HG02571 (cell line): ENCODE measurements around the gene OLFM4.

ENCODE experiments used
- ATAC-seq: cut with Tn5 transposase; IDR thresholded peaks from one replicate; pipeline ENCODE4 v1.9.1; 2021; ENCODE audit warnings: mild to moderate bottlenecking, moderate library complexity; ENCODE audit not compliant: unreplicated experiment

Gene OLFM4, protein sequence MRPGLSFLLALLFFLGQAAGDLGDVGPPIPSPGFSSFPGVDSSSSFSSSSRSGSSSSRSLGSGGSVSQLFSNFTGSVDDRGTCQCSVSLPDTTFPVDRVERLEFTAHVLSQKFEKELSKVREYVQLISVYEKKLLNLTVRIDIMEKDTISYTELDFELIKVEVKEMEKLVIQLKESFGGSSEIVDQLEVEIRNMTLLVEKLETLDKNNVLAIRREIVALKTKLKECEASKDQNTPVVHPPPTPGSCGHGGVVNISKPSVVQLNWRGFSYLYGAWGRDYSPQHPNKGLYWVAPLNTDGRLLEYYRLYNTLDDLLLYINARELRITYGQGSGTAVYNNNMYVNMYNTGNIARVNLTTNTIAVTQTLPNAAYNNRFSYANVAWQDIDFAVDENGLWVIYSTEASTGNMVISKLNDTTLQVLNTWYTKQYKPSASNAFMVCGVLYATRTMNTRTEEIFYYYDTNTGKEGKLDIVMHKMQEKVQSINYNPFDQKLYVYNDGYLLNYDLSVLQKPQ

GRCh38 chr13:53028637-53029203 is at the start of gene OLFM4:
Gene OLFM4, plus strand, starts transcription at chr13:53028813. Its CDS starts 24 bp downstream, at chr13:53028837.
- ATAC-seq, result no peak

DNA sequence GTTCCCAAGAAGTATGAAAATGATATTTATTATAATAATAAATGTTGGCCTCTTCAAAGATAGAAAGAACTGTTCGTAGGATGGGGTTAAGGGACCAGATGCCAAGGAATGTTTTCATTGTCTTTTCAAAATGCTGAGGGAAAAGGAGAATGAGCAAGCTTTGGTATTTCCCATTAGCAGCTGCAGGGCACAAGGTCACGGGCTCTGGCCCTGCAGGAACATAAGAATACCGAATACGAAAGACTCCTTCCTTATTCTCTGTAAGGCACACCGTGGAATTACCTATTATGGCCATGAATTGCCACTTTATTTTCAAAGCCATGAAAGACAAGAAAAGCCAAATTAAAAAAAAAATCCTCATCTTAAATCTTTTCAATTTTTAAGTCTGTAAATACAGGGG is 49.6 kb upstream of the OLFM4 start:
- no peak for ATAC-seq

GRCh38 chr13:52980695-52981094 is 47.9 kb upstream of the OLFM4 start:
- no peak for ATAC-seq

DNA sequence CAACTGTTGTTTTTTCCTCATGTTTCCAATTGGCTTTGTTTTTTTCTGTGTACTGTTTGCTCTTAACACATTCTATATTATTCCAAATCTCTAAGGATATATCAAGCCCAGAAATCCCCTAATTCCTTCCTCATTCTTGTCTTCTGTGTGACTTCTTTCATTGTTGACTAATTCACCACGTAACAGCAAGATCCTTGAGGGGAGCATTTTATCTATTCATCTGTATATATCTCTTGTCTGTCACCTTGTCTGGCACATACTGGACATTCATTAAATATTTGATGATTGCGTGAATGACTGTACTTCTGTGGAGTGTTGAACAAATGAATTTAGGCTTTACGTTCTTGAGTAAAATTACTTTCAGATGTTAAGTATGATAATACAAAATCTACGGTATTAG is 44.8 kb upstream of the OLFM4 start:
- no peak for ATAC-seq

- no peak for ATAC-seq
Measured at GRCh38 chr13:52984881-52985363, 43.7 kb upstream of the OLFM4 start.

DNA sequence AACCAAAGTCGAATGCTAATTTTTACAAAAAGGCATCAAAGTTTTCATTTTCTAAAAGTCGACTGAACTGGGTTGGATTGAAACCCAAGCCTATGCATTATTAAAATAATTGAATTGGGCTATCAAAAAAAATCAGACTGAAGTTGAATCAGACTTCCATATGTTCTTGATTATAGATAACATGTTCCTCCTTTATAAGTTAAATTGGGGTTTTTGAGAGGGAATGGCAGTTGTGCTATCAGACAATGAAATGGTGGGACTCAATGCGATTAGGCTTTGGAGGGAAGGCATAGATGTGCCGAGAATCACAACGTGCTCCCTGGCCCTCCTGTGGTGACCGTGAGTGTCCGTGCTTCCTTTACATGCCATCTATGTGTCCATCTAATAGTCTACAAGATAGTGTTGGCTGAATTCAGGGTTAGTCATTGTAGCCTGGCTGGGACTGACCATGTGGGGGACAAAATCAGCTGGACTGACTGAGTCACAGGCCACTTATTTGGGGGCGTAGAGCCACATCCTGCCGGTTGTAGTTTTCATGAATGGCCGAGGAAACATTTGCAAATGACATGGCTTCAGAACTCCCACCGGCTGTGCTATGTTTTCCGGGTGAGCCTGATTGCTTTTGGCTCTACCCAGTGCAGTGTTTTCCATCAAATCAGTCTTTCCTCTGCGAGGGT is 37.1 kb upstream of the OLFM4 start:
- no peak for ATAC-seq

GRCh38 chr13:52992110-52992509 is 36.5 kb upstream of the OLFM4 start:
- ATAC-seq, result no peak

- no peak for ATAC-seq
Measured at GRCh38 chr13:52994051-52994450, 34.6 kb upstream of the OLFM4 start.

DNA sequence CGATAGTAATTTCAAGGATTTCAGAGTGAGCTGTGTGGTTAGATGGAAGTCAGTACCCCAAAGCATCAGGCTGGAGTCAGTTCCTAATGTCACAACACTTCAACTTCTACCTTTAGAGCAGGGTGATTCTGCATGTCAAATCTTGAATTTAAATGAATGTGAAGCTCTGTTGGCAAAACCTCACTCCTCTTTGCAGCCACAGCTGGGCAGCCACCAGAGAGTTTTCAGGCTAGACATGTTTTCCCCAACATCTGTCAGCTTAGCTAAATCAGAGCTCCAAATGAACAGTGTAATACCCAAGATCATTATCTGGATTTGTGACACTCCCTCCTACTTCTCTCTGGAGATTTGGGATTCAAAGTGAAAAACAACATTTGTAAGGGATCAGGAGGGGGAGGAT is 33.7 kb upstream of the OLFM4 start:
- ATAC-seq, result no peak

- no peak for ATAC-seq
Measured at GRCh38 chr13:52995946-52996345, 32.7 kb upstream of the OLFM4 start.

- ATAC-seq, result no peak
Measured at GRCh38 chr13:52997951-52998876, 30.4 kb upstream of the OLFM4 start.

GRCh38 chr13:52999093-52999696 is 29.4 kb upstream of the OLFM4 start:
- ATAC-seq, result no peak

DNA sequence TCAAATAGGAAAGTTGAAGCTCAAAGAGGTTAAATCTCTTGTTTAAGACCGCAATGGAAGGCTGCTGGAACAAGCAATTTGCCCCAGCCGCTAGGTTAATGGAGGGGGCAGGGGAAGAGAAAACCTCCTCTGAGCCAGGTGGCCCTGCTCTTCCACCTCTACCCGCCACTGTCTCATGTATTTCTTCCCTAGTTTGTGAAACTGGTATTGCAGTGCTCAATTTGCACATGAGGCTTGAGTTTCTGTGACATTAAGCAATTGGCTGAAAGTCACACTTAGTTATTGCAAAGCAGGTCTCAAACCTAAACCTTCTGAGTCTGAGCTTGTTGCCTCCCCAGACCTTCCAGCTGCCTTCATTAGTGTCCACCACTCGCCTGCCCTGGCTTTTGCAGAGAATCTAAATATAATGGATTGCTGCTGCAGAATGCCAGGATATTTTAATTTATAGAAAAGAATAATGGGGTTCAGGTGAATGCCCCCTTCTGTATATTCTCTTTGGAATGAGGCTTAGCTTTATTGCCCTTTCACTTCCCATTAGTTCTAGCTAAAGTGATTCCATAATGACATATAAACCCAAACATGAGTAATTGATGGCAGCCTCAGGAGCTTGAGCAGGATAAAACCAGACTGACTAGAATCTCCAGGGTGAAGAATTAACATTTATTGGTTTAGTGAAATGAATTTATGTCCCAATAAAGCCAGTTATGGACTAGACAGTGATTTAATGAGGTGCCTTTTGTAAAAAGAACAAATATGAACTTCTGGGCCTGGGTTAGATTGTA is 27.0 kb upstream of the OLFM4 start:
- ATAC-seq, result no peak

DNA sequence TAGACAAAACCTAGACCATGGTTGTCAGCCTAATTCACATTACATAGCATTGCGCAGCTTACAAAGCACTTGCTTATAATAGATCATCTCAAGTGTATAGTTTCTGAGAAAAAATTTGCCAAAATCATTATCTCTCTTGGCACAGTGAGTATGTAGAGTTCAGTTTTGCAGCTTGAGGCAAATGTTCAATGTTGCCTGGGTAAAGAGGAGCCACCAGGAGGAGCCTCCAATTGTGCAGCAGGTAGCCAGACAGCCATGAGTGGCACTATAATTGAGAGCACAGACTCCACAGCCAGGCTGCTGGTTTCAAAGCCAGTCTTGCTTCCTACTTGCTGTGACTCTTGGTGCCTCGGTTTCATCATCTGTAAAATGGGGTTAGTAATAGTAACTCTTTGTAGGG is 24.0 kb upstream of the OLFM4 start:
- no peak for ATAC-seq

DNA sequence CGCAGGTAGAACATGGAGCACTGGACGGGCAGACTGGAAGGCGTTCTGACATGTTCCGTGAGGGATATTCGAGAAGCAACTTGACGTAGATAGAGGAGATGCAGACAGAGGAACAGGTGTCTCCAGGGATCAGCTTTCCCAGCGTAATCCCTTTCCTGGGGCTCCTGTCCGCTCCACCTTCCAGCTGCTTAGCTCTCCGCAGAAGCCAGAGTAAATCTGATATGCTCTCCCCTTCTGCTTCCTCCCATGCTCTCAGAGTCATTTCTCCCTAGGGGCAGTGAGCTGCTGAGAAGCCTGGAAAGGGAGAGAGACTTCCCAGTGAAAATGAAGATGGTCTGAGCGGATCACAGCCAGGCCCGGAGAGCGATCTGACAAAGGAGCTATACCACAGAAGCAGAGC is 23.0 kb upstream of the OLFM4 start:
- ATAC-seq, result no peak

DNA sequence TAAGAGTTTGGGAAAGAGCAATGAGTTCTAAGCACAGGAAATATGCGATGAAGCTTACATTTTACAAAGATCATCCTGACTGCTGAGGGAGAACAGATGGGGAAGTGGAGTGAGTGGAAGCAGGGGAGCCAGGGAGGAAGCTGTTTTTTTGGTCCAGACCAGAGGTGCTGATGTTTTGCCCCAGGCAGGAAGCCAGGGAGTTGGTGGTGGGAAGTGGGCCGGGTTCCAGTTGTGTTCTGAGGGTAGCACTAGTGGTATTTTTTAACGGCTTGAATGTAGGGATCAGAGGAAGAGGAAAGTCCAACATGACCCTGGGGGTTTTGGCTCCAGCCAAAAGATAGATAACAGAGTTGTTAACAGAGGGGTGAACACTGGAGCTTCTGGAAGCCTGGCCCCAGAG is 20.7 kb upstream of the OLFM4 start:
- no peak for ATAC-seq

GRCh38 chr13:53010374-53011105 is 18.1 kb upstream of the OLFM4 start:
- no peak for ATAC-seq

- ATAC-seq, result no peak
Measured at GRCh38 chr13:53012707-53013106, 15.9 kb upstream of the OLFM4 start.

DNA sequence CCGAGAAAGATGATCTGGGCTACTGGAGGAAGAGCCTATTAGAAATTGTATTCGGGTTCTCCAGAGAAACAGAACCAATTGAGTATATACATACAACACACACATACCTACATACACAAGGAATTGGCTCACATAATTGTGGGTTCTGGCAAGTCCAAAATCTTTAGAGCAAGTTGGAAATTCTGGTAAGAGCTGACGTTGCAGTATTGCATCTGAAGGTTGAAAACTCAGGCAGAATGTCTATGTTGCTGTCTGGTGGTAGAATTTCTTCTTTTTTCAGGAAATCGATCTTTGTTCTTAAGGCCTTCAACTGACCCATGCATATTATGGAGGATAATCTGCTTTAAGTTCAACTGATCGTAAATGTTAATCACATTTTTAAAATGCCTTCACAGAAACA is 15.5 kb upstream of the OLFM4 start:
- ATAC-seq, result no peak
